GM21529 (cell line): Measurements from ENCODE around the gene LOXL3.
A peak's percentile ranks its signal among the peaks of the same experiment; 100 is the strongest.
"Not testable (repeated sequence)": the region's sequence is repeated elsewhere in the genome, so short reads cannot be mapped to it uniquely, and the experiment has no call there.

Source experiments
- ATAC-seq: cut with Tn5 transposase; IDR thresholded peaks from one replicate; pipeline ENCODE4 v1.9.1; 2021; ENCODE audit not compliant: unreplicated experiment

Gene LOXL3

GRCh38 chr2:74573747-74574562 is 20.2 kb upstream of the LOXL3 start:
- peak; percentile 44 for ATAC-seq

- ATAC-seq, result no peak
Observed at GRCh38 chr2:74572178-74572925, 18.6 kb upstream of the LOXL3 start.

- peak; percentile 59 for ATAC-seq
Observed at GRCh38 chr2:74571058-74571457, 17.3 kb upstream of the LOXL3 start.

GRCh38 chr2:74569686-74570085 is 15.9 kb upstream of the LOXL3 start:
- no peak for ATAC-seq

- ATAC-seq, result no peak
Observed at GRCh38 chr2:74567881-74568280, 14.1 kb upstream of the LOXL3 start.

- ATAC-seq, result peak; percentile 35
Observed at GRCh38 chr2:74566754-74567085, 13.0 kb upstream of the LOXL3 start.

- ATAC-seq, result no peak
Observed at GRCh38 chr2:74566076-74566753, 12.5 kb upstream of the LOXL3 start.

- ATAC-seq, result no peak
Observed at GRCh38 chr2:74564222-74564621, 10.5 kb upstream of the LOXL3 start.

GRCh38 chr2:74562126-74562775 is 8.5 kb upstream of the LOXL3 start:
- no peak for ATAC-seq

- not testable (repeated sequence) for ATAC-seq
Observed at GRCh38 chr2:74561022-74561421, 7.3 kb upstream of the LOXL3 start.

- no peak for ATAC-seq
Observed at GRCh38 chr2:74560591-74560990, 6.8 kb upstream of the LOXL3 start.

GRCh38 chr2:74559912-74560311 is 6.2 kb upstream of the LOXL3 start:
- no peak for ATAC-seq

- no peak for ATAC-seq
Observed at GRCh38 chr2:74558284-74559230, 4.8 kb upstream of the LOXL3 start.

GRCh38 chr2:74556831-74557370 is 3.2 kb upstream of the LOXL3 start:
- ATAC-seq, result no peak

- no peak for ATAC-seq
Observed at GRCh38 chr2:74556159-74556558, 2.4 kb upstream of the LOXL3 start.

GRCh38 chr2:74555610-74556103 is 1.9 kb upstream of the LOXL3 start:
- ATAC-seq, result no peak

- peak; percentile 32 for ATAC-seq
Observed at GRCh38 chr2:74554820-74555531, 1.2 kb upstream of the LOXL3 start.

- peak; percentile 18 for ATAC-seq
Observed at GRCh38 chr2:74552914-74553811, 579 bp downstream of the LOXL3 start.
